GM18517 (cell line): ENCODE results near the gene COL6A5.
"Not testable (repeated sequence)": the region's sequence is repeated elsewhere in the genome, so short reads cannot be mapped to it uniquely, and the experiment has no call there.

ENCODE experiments used
- ATAC-seq: cut with Tn5 transposase; IDR thresholded peaks from one replicate; pipeline ENCODE4 v1.9.1; 2021; ENCODE audit warnings: mild to moderate bottlenecking, moderate library complexity; ENCODE audit not compliant: unreplicated experiment

COL6A5 gene, protein sequence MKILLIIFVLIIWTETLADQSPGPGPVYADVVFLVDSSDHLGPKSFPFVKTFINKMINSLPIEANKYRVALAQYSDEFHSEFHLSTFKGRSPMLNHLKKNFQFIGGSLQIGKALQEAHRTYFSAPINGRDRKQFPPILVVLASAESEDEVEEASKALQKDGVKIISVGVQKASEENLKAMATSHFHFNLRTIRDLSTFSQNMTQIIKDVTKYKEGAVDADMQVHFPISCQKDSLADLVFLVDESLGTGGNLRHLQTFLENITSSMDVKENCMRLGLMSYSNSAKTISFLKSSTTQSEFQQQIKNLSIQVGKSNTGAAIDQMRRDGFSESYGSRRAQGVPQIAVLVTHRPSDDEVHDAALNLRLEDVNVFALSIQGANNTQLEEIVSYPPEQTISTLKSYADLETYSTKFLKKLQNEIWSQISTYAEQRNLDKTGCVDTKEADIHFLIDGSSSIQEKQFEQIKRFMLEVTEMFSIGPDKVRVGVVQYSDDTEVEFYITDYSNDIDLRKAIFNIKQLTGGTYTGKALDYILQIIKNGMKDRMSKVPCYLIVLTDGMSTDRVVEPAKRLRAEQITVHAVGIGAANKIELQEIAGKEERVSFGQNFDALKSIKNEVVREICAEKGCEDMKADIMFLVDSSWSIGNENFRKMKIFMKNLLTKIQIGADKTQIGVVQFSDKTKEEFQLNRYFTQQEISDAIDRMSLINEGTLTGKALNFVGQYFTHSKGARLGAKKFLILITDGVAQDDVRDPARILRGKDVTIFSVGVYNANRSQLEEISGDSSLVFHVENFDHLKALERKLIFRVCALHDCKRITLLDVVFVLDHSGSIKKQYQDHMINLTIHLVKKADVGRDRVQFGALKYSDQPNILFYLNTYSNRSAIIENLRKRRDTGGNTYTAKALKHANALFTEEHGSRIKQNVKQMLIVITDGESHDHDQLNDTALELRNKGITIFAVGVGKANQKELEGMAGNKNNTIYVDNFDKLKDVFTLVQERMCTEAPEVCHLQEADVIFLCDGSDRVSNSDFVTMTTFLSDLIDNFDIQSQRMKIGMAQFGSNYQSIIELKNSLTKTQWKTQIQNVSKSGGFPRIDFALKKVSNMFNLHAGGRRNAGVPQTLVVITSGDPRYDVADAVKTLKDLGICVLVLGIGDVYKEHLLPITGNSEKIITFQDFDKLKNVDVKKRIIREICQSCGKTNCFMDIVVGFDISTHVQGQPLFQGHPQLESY (N-terminal part only)

DNA sequence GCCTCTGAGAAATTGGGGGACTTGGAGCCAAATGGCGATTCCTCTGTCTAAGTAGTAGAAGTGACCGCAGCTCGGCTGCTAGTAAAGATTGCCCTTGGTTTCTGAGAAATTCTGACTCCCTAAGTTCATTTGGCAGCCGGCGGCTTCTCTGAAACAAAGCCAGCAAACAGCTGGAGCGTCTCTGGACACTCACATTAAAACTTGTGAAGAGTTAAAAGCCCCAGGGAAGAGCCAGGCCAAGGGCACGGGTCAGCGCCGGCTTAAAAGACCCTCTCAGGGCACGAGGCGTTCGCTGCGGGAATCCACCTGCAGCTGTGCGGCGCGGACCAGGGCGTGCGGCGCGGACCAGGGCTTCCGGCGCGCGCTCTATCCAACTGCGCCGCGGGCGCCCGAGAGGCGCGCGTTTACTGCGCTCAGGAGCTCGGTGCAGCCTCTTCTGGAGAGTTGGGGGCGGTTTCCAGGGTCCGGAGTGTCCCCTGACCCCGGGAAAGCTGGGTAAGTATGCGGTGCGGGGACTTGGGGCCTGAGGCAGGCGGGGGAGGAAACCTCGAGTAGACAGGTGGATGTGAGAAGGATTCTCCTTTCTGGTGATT is at the start of gene COL6A5:
Gene COL6A5, plus strand, starts transcription at position 186 of the 593 bp plus-strand sequence. CDS start 27,967 bp downstream, outside the sequence.
- no peak for ATAC-seq

DNA sequence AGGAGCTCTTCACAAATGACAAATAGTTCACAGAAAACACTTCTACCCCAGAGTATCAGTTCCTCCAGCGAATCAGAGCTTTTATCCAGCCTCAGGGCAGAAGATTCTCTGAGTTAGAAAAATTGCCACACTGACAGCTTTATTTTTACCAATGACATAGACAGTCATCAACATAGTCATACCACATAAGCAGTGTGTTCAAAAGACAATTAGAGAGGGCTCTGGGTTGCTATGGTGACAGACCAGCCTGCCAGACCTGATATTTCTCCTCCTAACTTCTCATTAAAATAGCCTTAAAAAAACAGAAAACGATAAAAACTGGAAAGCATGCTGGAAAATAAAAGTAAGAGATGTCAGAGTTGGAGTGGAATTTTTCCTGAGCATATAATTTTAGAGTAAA is 45.9 kb upstream of the COL6A5 start:
- no peak for ATAC-seq

DNA sequence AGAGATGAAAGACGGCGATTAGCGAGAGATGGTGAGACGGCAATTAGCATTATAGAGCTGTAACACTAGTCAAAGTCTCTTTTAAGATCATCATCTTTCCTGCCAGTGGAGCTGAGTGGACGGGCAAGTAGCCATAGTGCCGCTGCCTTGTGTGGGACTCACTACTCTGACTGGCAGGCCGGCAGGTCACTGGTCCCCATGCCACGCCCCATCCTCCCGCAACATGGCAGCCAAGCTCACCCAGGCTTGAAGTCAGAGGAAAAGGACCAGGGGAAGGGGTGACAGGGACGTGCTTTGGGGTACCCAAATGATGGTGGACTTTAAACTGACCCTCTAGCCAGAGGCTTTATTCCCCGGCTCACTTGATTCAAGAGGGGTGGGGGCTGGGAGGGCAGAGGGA is 44.6 kb upstream of the COL6A5 start:
- ATAC-seq: no peak

DNA sequence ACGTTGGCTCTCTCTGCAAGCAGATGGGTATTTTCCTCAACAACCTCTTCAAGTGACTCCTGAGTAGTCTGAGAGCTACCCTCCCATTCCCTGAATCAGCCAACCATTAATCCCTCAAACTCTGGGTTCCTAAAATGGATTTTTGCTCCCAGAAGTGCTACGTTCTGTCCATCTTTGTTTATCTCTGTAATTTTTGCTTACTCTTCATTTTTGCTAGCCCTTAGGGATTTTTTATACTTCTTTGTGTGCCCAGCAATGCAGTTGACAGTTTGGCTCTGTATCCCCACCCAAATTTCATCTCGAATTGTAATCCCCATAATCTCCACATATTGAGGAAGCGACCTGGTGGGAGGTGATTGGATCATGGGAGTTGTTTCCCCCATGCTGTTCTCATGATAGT is 35.4 kb upstream of the COL6A5 start:
- no peak for ATAC-seq

DNA sequence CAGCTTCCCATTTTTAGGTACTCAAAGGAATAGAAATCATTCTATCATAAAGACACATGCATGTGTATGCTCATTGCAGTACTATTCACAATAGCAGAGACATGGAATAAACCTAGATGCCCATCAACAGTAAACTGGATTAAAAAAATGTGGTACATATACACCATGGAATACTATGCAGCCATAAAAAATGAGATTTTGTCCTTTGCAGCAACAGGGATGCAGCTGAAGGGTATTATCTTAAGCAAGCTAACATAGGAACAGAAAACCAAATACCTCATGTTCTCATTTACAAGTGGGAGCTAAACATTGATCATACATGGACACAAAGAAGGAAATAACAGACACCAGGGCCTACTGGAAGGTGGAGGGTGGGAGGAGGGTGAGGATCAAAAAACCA is 33.1 kb upstream of the COL6A5 start:
- no peak for ATAC-seq

DNA sequence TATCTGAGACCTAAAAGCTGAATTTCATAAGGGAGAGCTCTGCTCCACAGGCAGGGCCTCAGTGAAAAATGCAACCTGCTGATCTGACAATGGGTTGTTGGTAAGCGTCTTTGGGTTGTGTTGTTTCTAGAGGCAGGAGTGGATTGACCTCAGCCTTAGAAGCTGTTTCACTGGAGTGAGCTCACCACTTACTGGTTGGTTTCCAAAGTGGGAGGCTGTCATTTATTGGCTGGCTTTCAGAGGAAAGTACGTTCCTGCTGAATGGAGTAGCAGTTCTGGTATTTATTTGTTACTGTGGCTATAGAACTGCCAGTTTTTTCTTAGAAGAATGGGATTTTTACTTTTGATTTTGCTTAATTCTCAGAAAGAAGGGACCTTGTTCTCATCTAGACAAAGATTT is 29.3 kb upstream of the COL6A5 start:
- no peak for ATAC-seq

DNA sequence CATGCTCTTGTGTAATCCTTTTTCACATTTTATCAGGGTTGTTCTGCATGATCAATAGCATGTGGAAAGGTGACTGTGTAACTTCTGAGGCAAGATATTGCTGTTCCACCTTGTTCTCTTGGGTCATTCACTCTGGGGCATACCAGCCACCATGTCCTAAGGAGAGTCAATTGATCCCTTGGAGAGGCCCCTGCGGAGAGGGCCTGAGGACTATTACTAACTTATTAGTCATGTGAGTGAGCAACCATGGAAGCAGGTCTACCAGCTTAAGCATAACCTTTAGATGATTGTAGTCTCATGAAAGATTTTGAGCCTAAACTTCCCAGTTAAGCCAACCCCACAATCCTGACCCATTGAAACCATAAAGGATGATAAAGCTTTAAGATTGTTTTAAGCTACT is 22.0 kb upstream of the COL6A5 start:
- no peak for ATAC-seq

DNA sequence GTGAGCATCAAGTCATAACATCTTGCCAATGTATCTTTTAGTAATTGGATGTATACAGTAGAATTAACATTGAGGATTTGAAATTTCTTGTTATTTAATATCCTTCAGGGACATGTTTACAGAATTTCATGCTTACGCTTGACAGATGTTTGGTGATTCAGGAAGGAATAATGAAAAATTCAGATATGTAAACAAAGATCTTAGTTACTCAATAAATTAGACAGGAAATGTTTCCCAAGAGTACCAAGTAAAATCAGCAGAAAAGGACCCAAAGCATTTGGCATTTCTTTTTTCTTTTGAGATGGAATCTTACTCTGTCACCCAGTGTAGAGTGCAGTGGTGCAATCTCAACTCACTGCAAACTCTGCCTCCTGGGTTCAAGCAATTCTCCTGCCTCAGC is 4.7 kb upstream of the COL6A5 start:
- no peak for ATAC-seq

DNA sequence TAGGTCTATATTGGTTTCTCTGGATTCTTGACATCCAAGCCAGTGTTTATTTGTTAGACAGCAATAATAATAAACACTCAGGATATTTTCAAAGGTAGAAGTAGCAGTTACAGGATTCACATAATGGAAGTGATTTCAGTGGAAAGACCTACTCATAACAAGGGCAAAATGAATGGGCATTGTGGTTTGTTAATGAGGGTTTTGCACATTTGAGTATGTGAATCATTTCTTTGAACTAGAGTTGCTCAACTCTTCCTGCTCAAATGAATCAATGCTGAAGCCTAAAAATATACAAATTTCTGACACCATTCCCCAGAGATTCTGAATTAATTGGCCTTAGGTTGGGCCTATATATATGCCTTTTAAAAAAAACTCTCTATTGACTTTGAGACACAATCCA is 4.1 kb upstream of the COL6A5 start:
- no peak for ATAC-seq

DNA sequence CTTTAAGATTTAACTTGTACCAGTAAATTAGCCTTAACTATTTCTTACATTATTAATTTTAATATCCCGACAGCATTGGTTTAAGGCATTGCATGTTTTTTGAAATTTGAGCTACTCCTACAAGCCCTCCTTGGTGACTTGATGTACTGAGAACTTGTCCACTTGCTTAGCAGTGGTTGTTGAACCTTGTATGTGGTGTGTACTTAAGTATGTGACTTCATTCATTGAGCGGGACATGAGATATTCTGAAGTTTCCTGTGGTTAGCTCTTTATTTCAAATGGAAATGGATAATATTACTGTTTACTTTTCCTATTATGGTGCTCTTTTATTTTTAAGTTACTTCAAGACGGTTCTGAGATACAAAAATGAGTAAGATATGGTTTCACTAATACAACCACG is 3.6 kb upstream of the COL6A5 start:
- no peak for ATAC-seq

DNA sequence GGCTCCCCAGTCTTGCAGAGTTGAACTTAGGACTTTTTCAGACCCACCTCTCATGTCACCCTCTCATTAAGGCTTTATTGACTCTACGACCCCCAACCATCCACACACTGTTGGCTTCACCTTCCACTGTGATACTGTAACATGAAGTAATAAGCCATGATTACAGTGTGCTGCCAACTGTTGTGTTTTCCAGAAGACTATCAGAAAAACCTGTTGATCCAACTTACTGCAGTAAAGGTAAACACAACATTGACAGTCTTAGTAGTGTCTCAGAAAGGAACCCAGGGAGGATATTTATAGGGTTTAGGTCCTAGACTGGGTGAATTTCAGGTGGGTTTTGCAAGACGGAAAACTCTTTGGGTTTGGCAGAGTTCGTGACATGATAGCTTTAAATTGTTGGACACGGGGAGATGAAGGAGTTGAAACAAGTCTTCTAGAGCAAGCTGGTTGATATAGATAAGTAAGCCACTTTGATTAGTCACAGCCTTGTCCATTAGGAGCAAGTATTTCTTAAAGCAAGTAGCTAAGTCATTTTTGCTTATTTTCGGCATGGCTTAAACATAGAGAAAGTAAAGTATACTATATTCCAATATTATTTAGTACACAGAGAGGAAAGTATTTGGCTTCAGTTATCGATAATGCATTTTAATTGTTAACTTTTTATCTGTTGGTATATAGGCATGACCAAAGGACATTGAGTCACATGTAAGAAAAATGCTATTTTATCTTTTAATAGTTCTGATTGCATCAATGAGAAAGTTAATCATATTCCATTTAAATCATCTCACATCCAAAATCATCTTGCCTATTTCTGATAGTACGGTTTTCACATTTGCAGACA is 2.4 kb upstream of the COL6A5 start:
- no peak for ATAC-seq

DNA sequence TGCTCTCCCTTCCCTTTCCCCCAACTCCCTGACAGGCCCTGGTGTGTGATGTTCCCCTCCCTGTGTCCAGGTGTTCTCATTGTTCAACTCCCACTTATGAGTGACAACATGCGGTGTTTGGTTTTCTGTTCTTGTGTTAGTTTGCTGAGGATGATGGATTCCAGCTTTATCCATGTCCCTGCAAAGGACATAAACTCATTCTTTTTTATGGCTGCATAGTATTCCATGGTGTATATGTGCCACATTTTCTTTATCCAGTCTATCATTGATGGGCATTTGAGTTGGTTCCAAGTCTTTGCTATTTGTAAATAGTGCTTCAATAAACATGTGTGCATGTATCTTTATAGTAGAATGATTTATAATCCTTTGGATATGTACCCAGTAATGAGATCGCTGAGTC is 2.8 kb downstream of the COL6A5 start:
- ATAC-seq: not testable (repeated sequence)

DNA sequence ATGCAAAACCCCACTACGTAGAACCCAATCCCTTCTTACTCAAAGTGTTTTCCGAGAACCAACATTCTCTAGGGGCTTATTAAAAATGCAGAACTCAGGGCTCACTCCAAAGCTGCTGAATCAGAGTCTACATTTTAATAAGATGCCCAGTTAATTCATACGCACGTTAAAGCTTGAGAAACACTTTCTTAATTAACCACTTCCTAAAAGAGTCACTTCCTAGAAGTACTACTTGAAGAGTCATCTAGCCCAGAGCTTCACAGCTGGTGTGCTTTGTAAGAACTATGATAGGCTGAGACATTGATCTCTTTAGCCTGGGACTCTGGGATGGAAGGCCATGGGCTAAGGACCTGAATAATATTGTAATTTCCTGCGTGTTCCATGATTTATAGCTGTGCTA is 9.0 kb downstream of the COL6A5 start:
- ATAC-seq: no peak

DNA sequence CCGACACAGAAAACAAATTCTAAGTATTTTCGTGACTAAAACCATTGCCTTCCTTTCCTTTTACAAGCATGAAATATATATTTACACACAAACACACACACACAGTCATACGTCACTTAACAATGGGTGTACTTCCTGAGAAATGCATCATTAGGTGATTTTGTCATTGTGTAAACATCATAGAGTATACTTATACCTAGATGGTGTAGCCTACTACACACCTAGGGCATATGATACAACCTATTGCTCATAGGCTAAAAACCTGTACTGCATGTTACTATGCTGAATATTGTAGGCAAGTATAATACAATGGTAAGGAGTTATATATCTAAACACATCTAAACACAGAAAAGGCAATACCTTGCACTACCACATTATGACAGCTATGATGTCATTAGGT is 28.6 kb downstream of the COL6A5 start:
- no peak for ATAC-seq

DNA sequence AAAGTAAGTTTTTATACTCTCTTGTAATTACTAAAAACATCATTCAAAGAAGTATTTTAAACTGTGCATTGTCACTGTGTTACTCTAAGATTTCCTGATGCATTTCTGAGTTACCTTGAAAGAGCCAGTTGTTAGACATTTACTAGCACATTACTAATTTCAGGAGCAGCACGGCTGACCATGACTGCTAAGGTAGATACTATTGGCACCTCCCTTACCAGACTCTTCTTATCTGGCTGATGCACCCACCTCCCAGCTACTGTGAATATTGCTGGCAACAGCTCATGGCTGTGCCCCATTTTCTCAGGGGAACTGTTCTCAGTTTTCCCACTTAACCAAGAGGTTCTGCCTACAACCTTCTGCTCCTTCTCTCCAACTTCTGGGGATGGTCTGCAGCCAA is 29.4 kb downstream of the COL6A5 start:
- ATAC-seq: no peak

DNA sequence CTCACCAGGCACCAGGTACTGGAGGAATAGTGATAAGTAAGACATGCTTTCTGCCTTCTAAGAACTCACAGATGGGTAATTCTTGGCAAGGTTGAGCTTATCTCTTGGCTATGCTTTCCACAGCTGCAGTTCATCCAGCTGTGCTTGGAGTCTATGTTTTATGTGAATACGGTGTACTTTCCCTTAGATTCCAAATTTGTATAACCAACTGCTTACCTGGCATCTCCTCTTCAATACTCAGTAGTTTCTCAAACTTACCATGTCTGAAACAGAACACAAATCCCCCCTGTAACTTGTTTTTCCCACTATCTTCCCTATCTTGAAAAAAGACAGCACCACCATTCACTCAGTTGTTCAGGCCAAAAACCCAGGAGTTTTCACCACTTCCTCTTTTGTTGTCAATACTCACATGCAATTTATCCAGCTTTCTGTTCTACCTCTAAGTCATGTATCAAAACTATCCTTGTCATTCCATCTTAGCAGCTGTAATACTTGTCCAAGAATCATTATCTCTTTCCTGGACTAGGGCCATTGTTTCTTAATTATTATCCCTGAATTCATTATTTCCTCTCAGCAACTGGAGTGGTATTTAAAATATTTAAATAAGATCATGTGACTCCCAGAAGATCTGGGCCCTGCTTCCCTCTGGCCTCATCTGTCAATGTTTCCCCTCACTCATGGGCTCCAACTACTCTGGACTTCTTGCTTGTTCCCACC is 32.6 kb downstream of the COL6A5 start:
- no peak for ATAC-seq

DNA sequence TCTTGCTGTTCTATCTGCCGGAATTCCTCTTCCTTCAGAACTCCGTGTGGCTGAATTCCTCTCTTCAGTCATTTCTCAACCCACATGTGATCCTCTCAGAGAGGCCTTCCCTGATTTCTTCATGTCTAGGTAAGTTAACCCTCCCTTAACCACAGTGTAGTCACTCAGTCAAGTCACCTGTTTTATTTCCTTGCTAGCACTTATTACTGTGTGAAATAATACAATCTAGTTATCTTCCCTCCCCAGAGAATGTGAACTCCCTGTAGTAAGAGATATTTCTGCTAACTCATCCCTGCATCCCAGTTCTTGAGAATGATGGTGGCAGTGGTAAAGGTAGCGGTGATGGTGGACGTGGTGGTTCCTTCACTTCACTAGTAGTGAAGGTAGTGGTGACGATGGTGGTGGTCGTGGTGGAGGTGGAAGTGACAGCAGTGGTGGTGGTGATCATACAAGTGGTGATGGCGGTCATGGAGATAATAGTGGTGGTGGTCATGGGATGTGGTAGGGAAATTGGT is 33.3 kb downstream of the COL6A5 start:
- ATAC-seq: no peak

DNA sequence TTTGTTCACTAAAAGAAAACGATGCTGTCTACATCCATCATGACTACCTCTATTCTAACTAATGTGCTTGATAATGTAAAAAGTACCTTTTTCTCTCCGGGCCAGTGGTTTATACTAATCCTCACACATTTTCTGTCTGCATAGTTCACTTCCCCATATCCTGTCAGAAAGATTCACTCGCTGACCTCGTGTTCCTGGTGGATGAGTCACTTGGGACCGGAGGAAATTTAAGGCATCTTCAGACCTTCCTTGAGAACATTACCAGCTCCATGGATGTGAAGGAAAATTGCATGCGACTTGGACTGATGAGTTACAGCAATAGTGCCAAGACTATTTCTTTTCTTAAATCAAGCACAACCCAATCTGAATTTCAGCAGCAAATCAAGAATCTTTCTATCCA is 33.8 kb downstream of the COL6A5 start:
- ATAC-seq: no peak

DNA sequence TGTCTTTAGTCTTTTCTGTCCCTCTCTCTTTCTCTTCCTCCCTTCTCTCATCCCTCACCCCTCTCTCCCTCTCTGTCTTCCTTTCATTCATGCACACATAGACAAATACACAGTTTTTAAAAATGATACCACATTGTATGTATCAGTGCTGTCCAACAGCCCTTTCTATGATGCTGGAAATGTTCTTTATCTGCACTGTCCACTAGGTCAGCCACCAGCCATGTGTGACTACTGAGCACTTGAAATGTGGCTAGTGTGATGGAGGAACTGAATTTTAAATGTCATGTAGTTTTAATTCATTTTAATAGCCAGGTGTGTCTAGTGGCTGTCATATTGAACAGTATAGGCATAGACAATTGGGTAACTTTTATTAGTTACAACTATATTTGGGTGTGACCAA is 34.9 kb downstream of the COL6A5 start:
- ATAC-seq: no peak
